ENCODE measurements around the gene MARCHF9. TPM values are rescaled to one million over a fixed set of nuclear protein-coding genes. Genes with fewer than 3 reads are reported as not detected.
A peak's percentile ranks its signal among the peaks of the same experiment; 100 is the strongest.

Gene MARCHF9
- total RNA-seq, 1 donor, result 2.6 TPM

- no peak for DNase-seq (ENCODE audit: low read depth)
- no peak for TF ChIP-seq CTCF (IDR thresholded peaks at IDR 0.05; ENCODE audit: insufficient read depth, low read depth, low read length)
- no peak overlapping the region for H3K4me3 ChIP-seq (ENCODE audit: low read depth, low read length)
Measured at GRCh38 chr12:57783861-57784260, 29.0 kb downstream of the MARCHF9 start.

DNA sequence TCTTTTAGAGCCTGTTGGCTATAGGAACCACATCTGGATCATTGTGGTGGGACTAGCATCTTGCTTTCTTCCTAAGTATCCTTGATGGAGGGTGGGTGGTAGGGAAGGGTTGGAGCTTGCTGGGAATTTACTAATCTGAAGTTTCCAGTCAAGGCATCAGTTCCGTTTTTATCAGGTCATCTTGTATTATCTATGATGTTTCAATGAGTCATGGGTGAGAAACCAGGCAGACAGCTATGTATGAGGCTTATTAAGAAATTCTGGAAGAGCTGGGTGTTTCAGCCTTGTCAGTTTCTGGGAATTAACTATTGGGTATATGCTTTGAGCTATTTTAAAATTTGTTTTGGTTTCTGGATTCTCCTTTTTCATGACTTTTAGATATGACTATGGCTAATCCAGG lies 39.0 kb downstream of the MARCHF9 start:
- no peak overlapping the region for H3K4me3 ChIP-seq (ENCODE audit: low read depth, low read length)
- TF ChIP-seq CTCF (IDR thresholded peaks at IDR 0.05; ENCODE audit: insufficient read depth, low read depth, low read length), result no peak
- DNase-seq (ENCODE audit: low read depth), result peak; percentile 90

DNA sequence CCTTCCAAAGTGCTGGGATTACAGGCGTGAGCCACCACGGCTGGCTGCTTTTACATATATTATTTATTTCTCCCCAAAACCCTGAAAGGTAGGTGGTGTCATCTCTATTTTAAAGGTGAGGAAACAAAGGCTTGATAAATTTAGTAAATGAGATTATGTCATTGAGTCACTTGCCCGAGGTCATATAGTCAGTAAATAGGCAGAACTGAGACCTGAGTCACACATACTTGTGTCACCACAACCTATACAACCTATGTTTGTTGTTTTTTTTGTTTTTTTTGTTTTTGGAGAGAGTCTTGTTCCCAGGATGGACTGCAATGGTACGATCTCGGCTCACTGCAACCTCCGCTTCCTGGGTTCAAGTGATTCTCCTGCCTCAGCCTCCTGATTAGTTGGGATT lies 40.5 kb downstream of the MARCHF9 start:
- TF ChIP-seq CTCF (IDR thresholded peaks at IDR 0.05; ENCODE audit: insufficient read depth, low read depth, low read length), result no peak
- H3K4me3 ChIP-seq (ENCODE audit: low read depth, low read length), result no peak overlapping the region
- DNase-seq (ENCODE audit: low read depth), result no peak

- TF ChIP-seq CTCF (IDR thresholded peaks at IDR 0.05; ENCODE audit: insufficient read depth, low read depth, low read length), result no peak
- no peak for DNase-seq (ENCODE audit: low read depth)
- no peak overlapping the region for H3K4me3 ChIP-seq (ENCODE audit: low read depth, low read length)
Measured at GRCh38 chr12:57796996-57797395, 42.1 kb downstream of the MARCHF9 start.

GRCh38 chr12:57797933-57798332 lies 43.0 kb downstream of the MARCHF9 start:
- TF ChIP-seq CTCF (IDR thresholded peaks at IDR 0.05; ENCODE audit: insufficient read depth, low read depth, low read length), result no peak
- DNase-seq (ENCODE audit: low read depth), result no peak
- no peak overlapping the region for H3K4me3 ChIP-seq (ENCODE audit: low read depth, low read length)

- H3K4me3 ChIP-seq (ENCODE audit: low read depth, low read length), result no peak overlapping the region
- TF ChIP-seq CTCF (IDR thresholded peaks at IDR 0.05; ENCODE audit: insufficient read depth, low read depth, low read length), result no peak
- DNase-seq (ENCODE audit: low read depth), result no peak
Measured at GRCh38 chr12:57800965-57801364, 46.1 kb downstream of the MARCHF9 start.

DNA sequence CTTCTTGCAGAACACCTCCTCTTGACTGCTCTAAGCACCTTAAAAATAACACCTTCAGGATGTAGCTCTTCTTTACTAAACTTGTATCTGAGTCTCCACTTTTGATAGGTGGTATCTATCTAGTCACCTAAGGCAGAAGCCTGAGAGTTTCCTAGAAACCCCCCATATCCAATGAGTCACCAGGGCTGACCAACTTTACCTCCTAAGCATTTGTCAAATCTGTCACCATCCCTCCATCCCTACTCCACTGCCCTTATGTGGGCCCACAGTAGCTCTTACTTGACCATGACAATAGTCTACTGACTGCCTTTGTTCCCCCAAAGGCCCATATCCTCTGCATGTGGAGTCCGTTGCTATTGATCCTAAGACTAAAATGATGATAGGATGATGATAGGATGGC lies 47.7 kb downstream of the MARCHF9 start:
- no peak for TF ChIP-seq CTCF (IDR thresholded peaks at IDR 0.05; ENCODE audit: insufficient read depth, low read depth, low read length)
- H3K4me3 ChIP-seq (ENCODE audit: low read depth, low read length), result no peak overlapping the region
- no peak for DNase-seq (ENCODE audit: low read depth)
